HPDE6-E6E7 (cell line): ENCODE measurements around the gene JAG2.
A peak's percentile ranks its signal among the peaks of the same experiment; 100 is the strongest.

Experiments
- DNase-seq: peaks from one replicate; pipeline ENCODE4 v3.0.0; 2011; ENCODE audit warnings: missing footprints; ENCODE audit errors: extremely low spot score

Gene JAG2

DNA sequence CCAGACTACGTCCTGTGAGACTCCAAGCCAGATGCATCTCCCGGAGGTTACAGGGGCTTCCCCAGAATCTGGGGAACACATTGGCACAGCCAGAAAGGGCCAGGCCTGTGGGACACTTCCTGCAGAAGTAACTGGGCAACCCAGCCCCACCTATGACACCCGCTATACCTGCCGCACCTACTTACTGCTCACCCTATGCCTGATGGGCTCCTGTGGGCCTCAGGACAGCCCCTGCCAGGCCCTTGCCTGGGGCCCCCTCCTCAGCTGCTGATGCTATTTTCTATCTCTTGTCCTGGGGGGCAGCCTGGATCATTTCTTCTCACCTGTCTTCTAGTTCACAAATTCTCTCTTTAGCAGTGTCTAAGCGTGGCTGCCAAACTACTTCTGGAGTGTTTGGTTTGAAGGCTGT is 28.7 kb downstream of the JAG2 start:
- DNase-seq: no peak

- no peak for DNase-seq
Measured at GRCh38 chr14:105139212-105139825, 29.3 kb downstream of the JAG2 start.

- DNase-seq: no peak
Measured at GRCh38 chr14:105138551-105139111, 29.9 kb downstream of the JAG2 start.

DNA sequence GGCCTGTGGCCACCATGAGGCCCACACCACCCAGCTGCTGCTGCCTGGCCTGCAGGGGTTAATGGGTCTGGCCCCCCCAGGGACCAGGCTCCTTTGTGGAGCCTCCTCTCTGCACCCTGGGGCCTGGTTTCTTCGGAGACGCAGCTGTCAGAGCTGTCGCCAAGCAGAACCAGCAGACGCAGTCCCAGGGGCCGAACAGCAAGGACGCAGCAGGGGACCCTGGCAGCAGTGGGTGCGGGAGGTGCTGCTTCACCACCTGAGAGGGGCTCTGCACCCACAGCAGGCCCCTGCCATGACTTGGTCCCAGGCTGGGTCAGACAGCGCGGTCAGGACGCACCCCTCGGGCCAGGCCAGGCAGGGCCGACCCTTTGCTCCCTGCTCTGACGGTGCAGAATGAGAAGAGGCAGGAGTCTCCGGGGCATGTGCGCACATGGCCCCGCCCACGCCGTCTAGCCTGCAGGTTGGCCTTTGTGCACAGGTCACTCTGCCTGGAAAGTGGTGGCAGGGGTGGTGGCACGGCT is 30.5 kb downstream of the JAG2 start:
- DNase-seq: no peak

GRCh38 chr14:105137481-105138020 is 31.0 kb downstream of the JAG2 start:
- DNase-seq: no peak

DNA sequence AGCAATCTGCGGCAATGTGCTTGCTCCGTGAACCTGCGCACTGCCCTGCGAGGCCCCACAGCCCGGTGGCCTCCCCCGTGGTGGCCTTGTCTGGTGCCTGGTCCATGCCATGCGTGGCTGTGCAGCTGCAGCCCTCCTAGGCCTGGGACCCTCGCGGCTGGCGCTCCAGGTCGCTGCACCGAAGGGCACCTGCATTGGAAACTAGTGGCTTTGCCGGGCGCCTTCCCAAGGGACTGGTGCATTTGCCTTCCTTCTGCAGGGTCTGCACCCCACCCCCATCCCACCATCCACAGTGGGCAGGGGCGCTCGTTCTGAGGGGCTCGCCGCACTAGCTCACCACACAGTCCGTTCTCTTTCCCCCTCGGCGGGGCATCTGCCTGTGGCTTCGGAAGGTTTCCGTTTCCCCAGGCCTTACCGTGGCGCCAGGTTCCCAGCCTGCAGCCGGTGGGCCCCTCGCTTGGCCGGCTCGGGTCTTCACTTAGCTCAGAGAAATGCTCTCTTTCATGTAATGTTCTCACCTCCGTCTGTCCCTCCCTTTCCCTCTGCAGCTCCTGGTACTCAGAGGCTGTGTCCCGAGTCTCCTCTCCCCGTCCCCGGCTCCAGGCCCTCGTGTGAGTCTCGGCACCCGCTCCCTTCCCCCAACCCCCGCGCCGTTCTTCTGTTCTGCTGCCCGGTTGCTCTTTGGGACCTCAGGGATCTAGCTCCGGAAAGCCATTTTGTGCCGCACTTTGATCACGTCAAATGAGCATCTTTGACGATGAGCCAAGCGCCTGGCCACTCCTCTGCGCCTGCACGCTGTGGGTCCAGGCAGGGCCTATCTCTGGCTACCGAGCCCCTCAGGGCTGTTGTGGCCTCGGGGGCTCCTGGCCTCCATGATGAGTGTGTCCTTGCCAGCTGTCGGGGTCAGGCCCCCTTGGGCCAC is 31.9 kb downstream of the JAG2 start:
- DNase-seq: no peak

GRCh38 chr14:105135700-105136395 is 32.7 kb downstream of the JAG2 start:
- no peak for DNase-seq

- DNase-seq: no peak
Measured at GRCh38 chr14:105132921-105133654, 35.5 kb downstream of the JAG2 start.

- no peak for DNase-seq
Measured at GRCh38 chr14:105131241-105131640, 37.3 kb downstream of the JAG2 start.

- no peak for DNase-seq
Measured at GRCh38 chr14:105128059-105128458, 40.5 kb downstream of the JAG2 start.

DNA sequence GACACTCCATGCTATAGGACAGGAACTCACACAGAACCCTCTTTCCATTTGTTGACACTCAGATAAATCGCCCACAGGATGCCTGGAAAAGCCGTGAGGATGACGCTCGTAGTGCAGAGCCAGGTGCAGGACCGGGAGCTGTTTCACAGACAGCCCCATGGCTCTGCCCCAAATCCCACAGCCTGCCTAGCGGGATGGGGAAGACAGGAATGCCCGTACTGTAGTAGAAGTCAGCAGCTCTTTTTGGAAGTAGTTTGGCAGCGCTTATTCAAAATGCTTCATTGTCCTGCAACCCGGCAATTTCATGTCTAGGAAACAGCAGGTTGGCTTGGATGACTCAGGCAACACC is 41.6 kb downstream of the JAG2 start:
- no peak for DNase-seq

DNA sequence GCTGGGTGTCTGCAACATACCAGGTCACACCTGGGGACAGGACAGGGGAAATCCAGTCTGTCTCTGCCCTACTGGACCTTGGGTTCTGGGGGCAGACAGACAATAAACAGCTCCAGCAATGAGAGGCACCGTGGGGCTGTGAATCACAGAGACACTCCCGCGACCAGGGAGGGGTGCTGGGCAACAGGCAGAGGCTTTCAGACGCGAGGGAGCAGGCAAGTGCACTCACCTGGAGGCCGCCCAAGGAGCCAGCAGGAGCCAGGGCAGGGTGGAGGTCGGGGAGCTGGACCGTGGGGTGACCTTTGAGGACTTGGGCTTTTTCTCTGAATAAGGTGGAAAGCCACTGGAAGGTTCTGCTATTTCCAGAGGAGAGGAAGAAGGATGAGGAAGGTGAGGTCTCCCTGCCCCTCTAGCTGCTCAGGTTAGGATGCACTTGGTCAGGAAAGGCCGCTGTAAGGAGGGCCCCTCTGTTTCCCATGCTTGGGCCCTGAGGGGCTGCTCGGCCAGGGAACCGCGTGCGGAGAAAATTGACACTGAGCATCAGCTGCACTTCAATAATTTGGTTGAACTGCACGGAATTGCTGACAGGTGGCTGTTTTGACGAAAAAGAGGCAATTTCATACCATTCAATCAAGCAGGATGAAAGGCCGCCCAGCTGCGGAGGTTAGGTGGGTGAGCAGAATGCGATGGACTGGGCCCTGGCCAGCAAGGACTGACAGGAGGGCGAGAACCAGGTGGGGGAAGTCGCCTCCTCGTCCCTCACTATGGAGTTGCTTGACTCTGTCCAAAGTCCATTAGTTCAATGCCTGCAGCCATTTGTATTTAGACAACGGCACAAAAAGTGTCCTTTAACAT is 42.2 kb downstream of the JAG2 start:
- no peak for DNase-seq

DNA sequence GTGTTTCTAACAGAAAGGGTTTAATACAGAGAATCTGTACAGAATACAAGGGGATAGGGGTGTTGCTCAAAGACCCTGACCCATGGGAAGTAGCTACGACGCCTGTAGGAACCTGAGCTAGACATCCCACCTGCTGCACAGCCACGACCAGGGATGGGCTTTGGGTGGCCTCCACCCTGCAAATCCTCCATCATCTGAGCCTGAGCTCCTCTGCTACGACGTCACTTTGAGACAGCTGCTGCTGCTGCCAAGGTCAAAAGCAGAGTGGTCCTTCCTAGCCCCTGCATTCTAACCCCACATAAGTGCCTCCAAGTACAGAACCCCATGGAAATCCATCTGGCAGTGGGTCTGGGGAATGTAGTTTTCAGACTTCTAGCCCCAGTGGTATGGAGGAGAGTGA is 43.8 kb downstream of the JAG2 start:
- DNase-seq: no peak

DNA sequence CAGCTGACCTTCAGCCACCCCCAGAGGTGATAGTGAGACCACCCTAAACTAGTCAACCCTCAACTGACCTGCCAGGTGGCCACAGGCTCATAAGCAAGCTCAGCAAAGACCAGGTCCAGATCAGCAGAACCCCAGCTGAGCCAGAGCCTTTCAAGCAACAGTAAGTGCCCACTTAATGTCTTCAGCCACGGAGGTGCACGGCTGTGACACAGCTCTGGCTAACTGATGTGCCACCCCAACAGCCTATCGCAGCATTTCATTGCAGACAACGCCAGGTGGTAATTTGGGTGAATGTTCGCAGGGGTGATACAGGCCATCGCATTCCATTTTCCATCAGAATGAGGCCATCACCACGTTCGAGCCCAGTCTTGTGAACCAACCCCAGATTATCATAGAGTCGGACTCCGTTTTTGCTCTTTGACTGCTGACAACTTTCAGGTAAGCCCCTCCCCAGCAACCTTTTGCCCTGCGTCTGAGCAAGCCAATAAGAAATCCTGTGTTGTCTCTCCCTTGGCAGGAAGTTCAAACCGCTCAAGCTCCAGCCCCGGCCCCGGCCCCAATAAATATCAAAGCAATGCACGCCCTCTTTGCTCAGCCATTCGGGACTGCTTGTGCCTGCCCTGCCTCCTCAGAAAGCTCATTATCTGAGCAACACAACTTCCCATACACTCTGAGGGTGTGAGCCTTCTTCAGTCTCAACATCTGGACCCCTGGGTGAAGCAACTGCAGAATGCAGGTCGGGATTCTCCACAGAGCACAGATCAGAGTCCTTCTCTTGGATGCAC is 44.4 kb downstream of the JAG2 start:
- DNase-seq: no peak

GRCh38 chr14:105123064-105123665 is 45.4 kb downstream of the JAG2 start:
- no peak for DNase-seq

DNA sequence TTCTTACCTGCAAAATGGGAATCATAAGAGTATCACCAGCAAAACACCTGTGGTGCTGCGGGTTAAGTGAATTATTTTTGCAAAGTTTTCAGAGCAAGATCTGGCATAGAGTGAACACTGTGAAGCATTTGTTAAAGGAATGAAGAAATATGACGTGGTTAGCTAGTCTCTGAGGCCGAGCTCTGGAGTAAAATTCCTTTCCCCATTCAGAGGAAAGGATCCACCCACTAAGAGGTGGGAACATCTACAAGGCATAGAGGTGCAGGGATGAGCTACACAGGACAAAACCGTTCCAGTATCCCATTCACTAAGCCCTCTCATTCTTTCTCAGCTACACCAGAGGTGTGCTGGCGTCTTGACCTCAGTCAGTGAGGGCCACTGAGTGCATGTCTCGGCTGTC is 48.5 kb downstream of the JAG2 start:
- DNase-seq: no peak

DNA sequence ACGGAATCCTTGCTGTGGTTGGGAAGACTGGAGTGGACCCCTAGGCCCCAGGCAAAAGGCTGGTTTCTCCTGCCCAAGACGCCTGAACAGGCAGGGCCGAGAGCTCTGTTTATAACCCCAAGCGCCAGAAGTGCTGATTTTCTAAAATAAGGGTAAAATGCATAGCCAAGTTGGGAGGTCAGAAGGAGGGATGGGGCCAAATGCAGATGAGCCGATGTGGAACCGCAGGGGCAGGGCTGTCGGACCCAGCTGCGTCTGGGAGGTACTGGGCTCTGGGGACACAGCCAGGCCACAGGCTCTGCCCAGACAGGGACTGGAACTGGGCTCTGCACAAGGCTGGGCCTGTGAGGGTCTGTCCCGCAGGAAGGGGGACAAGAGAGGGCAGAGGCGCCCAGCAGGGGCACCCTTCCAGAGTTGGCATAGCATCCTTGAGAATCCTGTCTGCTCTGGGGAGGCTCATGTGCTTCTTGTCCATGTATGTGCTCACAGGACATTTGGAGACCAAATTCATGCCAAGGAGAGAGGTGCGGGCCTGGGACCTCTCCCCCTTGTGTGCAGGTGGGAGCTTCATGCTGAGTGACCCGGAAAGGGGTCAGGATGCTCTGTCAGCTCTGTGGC is 49.1 kb downstream of the JAG2 start:
- no peak for DNase-seq

GRCh38 chr14:105118646-105119407 is 49.7 kb downstream of the JAG2 start:
- DNase-seq: peak; percentile 96
